Left ventricle myocardium inferior (tissue), 1 donor: ENCODE results near the gene GSAP. TPM values are rescaled to one million over a fixed set of nuclear protein-coding genes. Genes with fewer than 3 reads are reported as not detected.

Experiments used
- DNase-seq: peaks from one replicate; pipeline ENCODE4 v3.0.0-alpha.2; 2020
- H3K27ac ChIP-seq: fragments of 200-600 bp; replicated peaks from 2 replicates; pipeline ENCODE4 v1.8.0; 2021
- H3K27me3 ChIP-seq: fragments of 200-600 bp; 2 replicates; pipeline ENCODE4 v1.8.0; 2021; ENCODE audit warnings: low read depth
- H3K36me3 ChIP-seq: fragments of 200-600 bp; 2 replicates; pipeline ENCODE4 v1.8.0; 2021
- H3K4me1 ChIP-seq: fragments of 200-600 bp; 2 replicates; pipeline ENCODE4 v1.8.0; 2021
- H3K4me3 ChIP-seq: fragments of 200-600 bp; 2 replicates; pipeline ENCODE4 v1.8.0; 2021; ENCODE audit warnings: mild to moderate bottlenecking, moderate library complexity
- H3K9me3 ChIP-seq: fragments of 200-600 bp; replicated peaks from 2 replicates; pipeline ENCODE4 v1.8.0; 2021
- CTCF ChIP-seq: fragments of 200-600 bp; IDR thresholded peaks from 2 replicates; pipeline ENCODE4 v1.8.0; 2021; ENCODE audit warnings: antibody characterized with exemption, mild to moderate bottlenecking, borderline replicate concordance
- intact Hi-C: fragments of 100-400 bp; cut with micrococcal nuclease; formaldehyde crosslinking; loops from one replicate; pipeline ENCODE4 v1.11.0; 2022
- total RNA-seq: library from RNA; stranded (reverse); fragmentation: NEBNext Ultra II Directional; extraction: Animal tissue kit (Norgen Biotek cat#: 25700); gene quantifications from one replicate; pipeline ENCODE4 v1.2.1, GENCODE V29; 2021
- donor health status: DM: no; HTN: yes; CAD: no; lungs with severe emphysema.

The GSAP gene
- total RNA-seq, 1 donor from 2014 or later, result 7.2 TPM

GRCh38 chr7:77360104-77360503, 56.0 kb downstream of the GSAP start:
- intact Hi-C loops, result no loop called here
- TF ChIP-seq CTCF, result no peak
- peak overlapping the region; percentile 39 for H3K27ac ChIP-seq

GRCh38 chr7:77359599-77359998, 56.5 kb downstream of the GSAP start:
- H3K4me1 ChIP-seq, result peaks cover 19% of the 10 kb centered on the region
- no peaks in the 10 kb centered on the region for H3K9me3 ChIP-seq
- no peak overlapping the region for H3K4me3 ChIP-seq
- TF ChIP-seq CTCF, result no peak
- no peak for DNase-seq
- no peaks in the 10 kb centered on the region for H3K27me3 ChIP-seq
- H3K36me3 ChIP-seq, result peaks cover 5% of the 10 kb centered on the region
- intact Hi-C loops, result no loop called here
- H3K27ac ChIP-seq, result peak overlapping the region; percentile 39

More at GRCh38 chr7:77360104-77360503, 56.0 kb downstream of the GSAP start:
- H3K4me1 ChIP-seq, result peaks cover 19% of the 10 kb centered on the region
- no peaks in the 10 kb centered on the region for H3K27me3 ChIP-seq
- H3K36me3 ChIP-seq, result peaks cover 5% of the 10 kb centered on the region
- DNase-seq, result no peak
- H3K4me3 ChIP-seq, result no peak overlapping the region
- no peaks in the 10 kb centered on the region for H3K9me3 ChIP-seq

- TF ChIP-seq CTCF, result no peak
- Histone ChIP-seq H3K4me1 (peaks cover 50% of the 10 kb centered on the region), H3K9me3 (no peaks in the 10 kb centered on the region), H3K27me3 (no peaks in the 10 kb centered on the region), H3K36me3 (peaks cover 5% of the 10 kb centered on the region), H3K27ac (no peak overlapping the region), H3K4me3 (no peak overlapping the region)
- DNase-seq, result no peak
- intact Hi-C loops, result no loop called here
Observed at GRCh38 chr7:77354914-77355313, 61.2 kb downstream of the GSAP start.

- H3K36me3 ChIP-seq, result peaks cover 5% of the 10 kb centered on the region
- DNase-seq, result no peak
- intact Hi-C loops, result no loop called here
- no peaks in the 10 kb centered on the region for H3K27me3 ChIP-seq
- no peak for TF ChIP-seq CTCF
- H3K4me3 ChIP-seq, result no peak overlapping the region
- no peaks in the 10 kb centered on the region for H3K9me3 ChIP-seq
- H3K4me1 ChIP-seq, result peaks cover 47% of the 10 kb centered on the region
- H3K27ac ChIP-seq, result no peak overlapping the region
Observed at GRCh38 chr7:77354484-77354883, 61.7 kb downstream of the GSAP start.

GRCh38 chr7:77353911-77354310, 62.2 kb downstream of the GSAP start:
- DNase-seq, result no peak
- intact Hi-C loops, result no loop called here
- Histone ChIP-seq H3K36me3 (peaks cover 5% of the 10 kb centered on the region), H3K9me3 (no peaks in the 10 kb centered on the region), H3K4me3 (no peak overlapping the region), H3K4me1 (peaks cover 47% of the 10 kb centered on the region), H3K27me3 (no peaks in the 10 kb centered on the region), H3K27ac (no peak overlapping the region)
- no peak for TF ChIP-seq CTCF

GRCh38 chr7:77353407-77353721, 62.8 kb downstream of the GSAP start:
- Histone ChIP-seq H3K4me3 (no peak overlapping the region), H3K27me3 (no peaks in the 10 kb centered on the region), H3K9me3 (no peaks in the 10 kb centered on the region), H3K36me3 (peaks cover 5% of the 10 kb centered on the region), H3K27ac (no peak overlapping the region), H3K4me1 (peaks cover 50% of the 10 kb centered on the region)
- intact Hi-C loops, result no loop called here
- no peak for DNase-seq
- no peak for TF ChIP-seq CTCF
